ENCODE measurements around the gene CRIM1.

The CRIM1 gene

GRCh38 chr2:36587101-36587500, 231.5 kb downstream of the CRIM1 start:
- peak; percentile 92 for ATAC-seq
- TF ChIP-seq TOX (CRISPR knock-in tag; IDR thresholded peaks at IDR 0.05; ENCODE audit: borderline replicate concordance): no peak
- no peak for TF ChIP-seq ARNTL (CRISPR knock-in tag; IDR thresholded peaks at IDR 0.05; ENCODE audit: borderline replicate concordance, low read depth)
- TF ChIP-seq TCF4 (CRISPR knock-in tag; IDR thresholded peaks at IDR 0.05; ENCODE audit: borderline replicate concordance): no peak
- no peak for TF ChIP-seq ESRRG (CRISPR knock-in tag; IDR thresholded peaks at IDR 0.05)
- TF ChIP-seq, protein P1, sequence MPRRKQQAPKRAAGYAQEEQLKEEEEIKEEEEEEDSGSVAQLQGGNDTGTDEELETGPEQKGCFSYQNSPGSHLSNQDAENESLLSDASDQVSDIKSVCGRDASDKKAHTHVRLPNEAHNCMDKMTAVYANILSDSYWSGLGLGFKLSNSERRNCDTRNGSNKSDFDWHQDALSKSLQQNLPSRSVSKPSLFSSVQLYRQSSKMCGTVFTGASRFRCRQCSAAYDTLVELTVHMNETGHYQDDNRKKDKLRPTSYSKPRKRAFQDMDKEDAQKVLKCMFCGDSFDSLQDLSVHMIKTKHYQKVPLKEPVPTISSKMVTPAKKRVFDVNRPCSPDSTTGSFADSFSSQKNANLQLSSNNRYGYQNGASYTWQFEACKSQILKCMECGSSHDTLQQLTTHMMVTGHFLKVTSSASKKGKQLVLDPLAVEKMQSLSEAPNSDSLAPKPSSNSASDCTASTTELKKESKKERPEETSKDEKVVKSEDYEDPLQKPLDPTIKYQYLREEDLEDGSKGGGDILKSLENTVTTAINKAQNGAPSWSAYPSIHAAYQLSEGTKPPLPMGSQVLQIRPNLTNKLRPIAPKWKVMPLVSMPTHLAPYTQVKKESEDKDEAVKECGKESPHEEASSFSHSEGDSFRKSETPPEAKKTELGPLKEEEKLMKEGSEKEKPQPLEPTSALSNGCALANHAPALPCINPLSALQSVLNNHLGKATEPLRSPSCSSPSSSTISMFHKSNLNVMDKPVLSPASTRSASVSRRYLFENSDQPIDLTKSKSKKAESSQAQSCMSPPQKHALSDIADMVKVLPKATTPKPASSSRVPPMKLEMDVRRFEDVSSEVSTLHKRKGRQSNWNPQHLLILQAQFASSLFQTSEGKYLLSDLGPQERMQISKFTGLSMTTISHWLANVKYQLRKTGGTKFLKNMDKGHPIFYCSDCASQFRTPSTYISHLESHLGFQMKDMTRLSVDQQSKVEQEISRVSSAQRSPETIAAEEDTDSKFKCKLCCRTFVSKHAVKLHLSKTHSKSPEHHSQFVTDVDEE (CRISPR knock-in tag; IDR thresholded peaks at IDR 0.05): no peak
- no peak for TF ChIP-seq CSDC2 (CRISPR knock-in tag; IDR thresholded peaks at IDR 0.05)
- no peak for TF ChIP-seq CREB5 (CRISPR knock-in tag; IDR thresholded peaks at IDR 0.05; ENCODE audit: low read depth)
- TF ChIP-seq RARB (CRISPR knock-in tag; IDR thresholded peaks at IDR 0.05): no peak
- no peak for TF ChIP-seq BACH2 (CRISPR knock-in tag; IDR thresholded peaks at IDR 0.05; ENCODE audit: borderline replicate concordance)
- no peak for TF ChIP-seq ZFP3 (CRISPR knock-in tag; IDR thresholded peaks at IDR 0.05)

- TF ChIP-seq ESRRG (CRISPR knock-in tag; IDR thresholded peaks at IDR 0.05) (no peak), ZNF565 (CRISPR knock-in tag; conservative IDR thresholded peaks at IDR 0.05; ENCODE audit: low read depth) (no peak), TOX (CRISPR knock-in tag; IDR thresholded peaks at IDR 0.05; ENCODE audit: borderline replicate concordance) (no peak), CSDC2 (CRISPR knock-in tag; IDR thresholded peaks at IDR 0.05) (no peak), ZNF70 (CRISPR knock-in tag; IDR thresholded peaks at IDR 0.05) (no peak), PATZ1 (CRISPR knock-in tag; IDR thresholded peaks at IDR 0.05; ENCODE audit: borderline replicate concordance) (no peak), ZNF8 (CRISPR knock-in tag; IDR thresholded peaks at IDR 0.05) (no peak), ARNTL (CRISPR knock-in tag; IDR thresholded peaks at IDR 0.05; ENCODE audit: borderline replicate concordance, low read depth) (no peak), SNAI2 (CRISPR knock-in tag; IDR thresholded peaks at IDR 0.05) (no peak), TCF4 (CRISPR knock-in tag; IDR thresholded peaks at IDR 0.05; ENCODE audit: borderline replicate concordance) (no peak), ZC3H10 (CRISPR knock-in tag; IDR thresholded peaks at IDR 0.05) (no peak), ZFP30 (CRISPR knock-in tag; IDR thresholded peaks at IDR 0.05) (no peak), BACH2 (CRISPR knock-in tag; IDR thresholded peaks at IDR 0.05; ENCODE audit: borderline replicate concordance) (no peak), ISL1 (CRISPR knock-in tag; IDR thresholded peaks at IDR 0.05) (no peak), GLIS3 (CRISPR knock-in tag; IDR thresholded peaks at IDR 0.05) (no peak)
- TF ChIP-seq, protein P1 (CRISPR knock-in tag; IDR thresholded peaks at IDR 0.05): no peak
- TF ChIP-seq, protein P2, sequence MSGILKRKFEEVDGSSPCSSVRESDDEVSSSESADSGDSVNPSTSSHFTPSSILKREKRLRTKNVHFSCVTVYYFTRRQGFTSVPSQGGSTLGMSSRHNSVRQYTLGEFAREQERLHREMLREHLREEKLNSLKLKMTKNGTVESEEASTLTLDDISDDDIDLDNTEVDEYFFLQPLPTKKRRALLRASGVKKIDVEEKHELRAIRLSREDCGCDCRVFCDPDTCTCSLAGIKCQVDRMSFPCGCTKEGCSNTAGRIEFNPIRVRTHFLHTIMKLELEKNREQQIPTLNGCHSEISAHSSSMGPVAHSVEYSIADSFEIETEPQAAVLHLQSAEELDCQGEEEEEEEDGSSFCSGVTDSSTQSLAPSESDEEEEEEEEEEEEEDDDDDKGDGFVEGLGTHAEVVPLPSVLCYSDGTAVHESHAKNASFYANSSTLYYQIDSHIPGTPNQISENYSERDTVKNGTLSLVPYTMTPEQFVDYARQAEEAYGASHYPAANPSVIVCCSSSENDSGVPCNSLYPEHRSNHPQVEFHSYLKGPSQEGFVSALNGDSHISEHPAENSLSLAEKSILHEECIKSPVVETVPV (CRISPR knock-in tag; IDR thresholded peaks at IDR 0.05): no peak
- TF ChIP-seq, protein P3, sequence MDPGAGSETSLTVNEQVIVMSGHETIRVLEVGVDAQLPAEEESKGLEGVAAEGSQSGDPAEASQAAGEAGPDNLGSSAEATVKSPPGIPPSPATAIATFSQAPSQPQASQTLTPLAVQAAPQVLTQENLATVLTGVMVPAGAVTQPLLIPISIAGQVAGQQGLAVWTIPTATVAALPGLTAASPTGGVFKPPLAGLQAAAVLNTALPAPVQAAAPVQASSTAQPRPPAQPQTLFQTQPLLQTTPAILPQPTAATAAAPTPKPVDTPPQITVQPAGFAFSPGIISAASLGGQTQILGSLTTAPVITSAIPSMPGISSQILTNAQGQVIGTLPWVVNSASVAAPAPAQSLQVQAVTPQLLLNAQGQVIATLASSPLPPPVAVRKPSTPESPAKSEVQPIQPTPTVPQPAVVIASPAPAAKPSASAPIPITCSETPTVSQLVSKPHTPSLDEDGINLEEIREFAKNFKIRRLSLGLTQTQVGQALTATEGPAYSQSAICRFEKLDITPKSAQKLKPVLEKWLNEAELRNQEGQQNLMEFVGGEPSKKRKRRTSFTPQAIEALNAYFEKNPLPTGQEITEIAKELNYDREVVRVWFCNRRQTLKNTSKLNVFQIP (CRISPR knock-in tag; IDR thresholded peaks at IDR 0.05; ENCODE audit: borderline replicate concordance, low read depth): no peak
- peak; percentile 46 for ATAC-seq
Measured at GRCh38 chr2:36587556-36587955, 232.0 kb downstream of the CRIM1 start.
